Measurements from ENCODE around the gene SEMA3C.

SEMA3C gene

DNA sequence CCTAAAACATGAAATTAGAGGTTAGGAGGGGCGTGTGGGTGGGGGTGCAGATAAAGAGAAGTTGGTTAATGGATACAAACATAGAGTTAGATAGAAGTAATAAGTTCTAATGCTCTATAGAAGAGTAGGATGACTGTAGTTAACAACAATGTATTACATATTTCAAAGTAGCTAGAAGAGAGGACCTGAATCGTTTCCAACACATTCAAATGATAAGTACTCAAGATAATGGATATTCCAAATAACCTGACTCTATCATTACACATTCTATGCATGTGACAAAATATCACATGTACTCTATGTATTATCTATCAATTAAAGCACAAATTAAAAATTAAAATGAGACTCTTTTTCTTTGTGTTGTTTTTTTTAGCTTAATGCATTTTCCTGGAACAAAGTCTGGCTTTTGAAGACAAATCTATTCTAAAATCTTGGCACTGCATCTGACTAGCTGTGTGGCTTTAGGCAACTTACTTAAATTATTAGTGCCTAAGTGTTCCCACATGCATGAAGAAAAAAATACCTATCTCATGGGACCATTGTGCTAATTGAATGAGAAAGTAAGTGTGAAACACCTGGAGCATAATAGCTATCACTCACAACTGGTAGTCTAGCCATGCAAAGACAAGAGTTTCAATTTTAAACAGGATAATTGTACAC is 75.7 kb downstream of the SEMA3C start:
- TF ChIP-seq CTCF (conservative IDR thresholded peaks at IDR 0.05), result no peak
- H3K27ac ChIP-seq, result no peak overlapping the region

DNA sequence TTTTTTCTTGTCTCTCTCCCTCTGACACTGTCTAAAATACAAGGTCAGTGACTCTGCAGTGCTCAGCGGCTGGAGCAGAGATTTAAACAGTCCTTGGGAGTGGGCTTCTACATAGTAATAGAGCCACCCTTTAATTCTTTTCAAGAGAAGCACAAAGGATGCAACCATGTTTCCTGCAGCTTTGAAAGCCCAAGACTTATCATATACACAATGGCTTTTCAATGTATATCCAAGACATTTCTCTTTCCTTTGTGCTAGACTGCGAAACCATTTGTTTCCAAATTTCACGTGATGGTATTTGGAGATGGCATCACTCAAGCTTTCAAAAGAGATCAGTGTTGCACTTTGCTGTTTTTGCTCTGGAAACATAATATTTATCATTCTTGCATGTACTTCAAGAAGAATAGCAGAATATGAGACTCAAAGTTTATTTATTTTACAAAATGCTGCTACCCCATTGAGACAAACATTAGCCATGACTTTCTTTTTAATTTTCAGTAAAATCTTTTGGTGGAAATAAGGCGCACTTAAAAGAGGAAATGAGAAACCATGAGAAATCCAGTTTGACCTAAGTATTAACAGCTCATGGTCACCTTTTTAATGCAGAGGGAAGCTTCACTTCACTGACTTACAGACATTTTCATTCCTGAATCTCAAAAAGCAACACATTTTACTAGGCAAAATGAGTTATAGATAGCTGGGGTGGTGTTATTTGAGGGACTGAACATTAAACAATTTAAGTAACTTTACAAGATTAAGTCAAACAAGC is 76.6 kb downstream of the SEMA3C start:
- H3K27ac ChIP-seq, result no peak overlapping the region

DNA sequence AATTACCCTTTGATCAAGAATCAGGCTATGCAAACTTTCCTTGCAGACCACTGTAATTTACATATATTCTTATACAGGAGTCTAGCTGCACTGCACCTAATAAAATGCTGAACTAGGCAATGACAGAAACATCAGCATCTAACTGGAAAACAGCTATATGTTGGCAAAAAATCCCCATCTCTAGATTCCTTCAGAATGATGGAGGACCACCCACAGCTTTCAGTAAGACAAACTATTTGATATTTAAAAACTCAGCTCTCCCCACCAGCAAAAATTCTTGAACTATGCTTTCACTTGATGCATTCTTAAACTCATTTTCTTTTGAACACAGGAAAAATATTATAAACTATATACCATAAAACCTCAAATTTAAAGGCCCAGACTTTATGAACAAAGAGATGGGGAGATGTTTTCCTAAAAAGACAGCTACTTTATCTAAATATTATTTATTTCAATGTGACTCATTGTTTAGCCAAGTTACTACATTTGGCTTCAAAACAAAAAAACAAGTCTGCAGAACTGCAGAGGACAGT is 77.4 kb downstream of the SEMA3C start:
- TF ChIP-seq CTCF (conservative IDR thresholded peaks at IDR 0.05), result no peak
- H3K27ac ChIP-seq, result no peak overlapping the region

More for the DNA sequence above, 76.6 kb downstream of the SEMA3C start:
- no peak for TF ChIP-seq CTCF (conservative IDR thresholded peaks at IDR 0.05)

DNA sequence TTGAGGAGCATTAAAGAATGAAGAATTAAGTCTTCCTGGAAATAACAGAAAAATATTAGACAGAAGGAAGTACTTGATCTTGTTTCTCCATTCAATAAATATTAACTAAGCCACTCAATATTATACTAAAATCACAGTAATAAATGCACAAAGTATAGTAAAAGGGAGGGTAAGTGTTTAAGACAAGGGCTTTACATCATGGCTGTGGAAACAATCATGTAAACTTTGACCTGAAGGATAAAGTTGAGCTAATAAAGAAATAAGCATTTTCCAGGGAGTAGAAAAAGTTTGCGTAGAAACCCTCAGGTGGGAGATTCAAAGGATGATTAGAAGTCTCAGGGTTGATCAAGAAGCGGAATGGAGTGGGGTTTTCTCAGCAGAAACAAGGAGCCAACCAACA is 78.2 kb downstream of the SEMA3C start:
- no peak for TF ChIP-seq CTCF (conservative IDR thresholded peaks at IDR 0.05)
- H3K27ac ChIP-seq, result no peak overlapping the region

GRCh38 chr7:80839855-80840254 is 79.0 kb downstream of the SEMA3C start:
- no peak for TF ChIP-seq CTCF (conservative IDR thresholded peaks at IDR 0.05)
- H3K27ac ChIP-seq, result no peak overlapping the region

DNA sequence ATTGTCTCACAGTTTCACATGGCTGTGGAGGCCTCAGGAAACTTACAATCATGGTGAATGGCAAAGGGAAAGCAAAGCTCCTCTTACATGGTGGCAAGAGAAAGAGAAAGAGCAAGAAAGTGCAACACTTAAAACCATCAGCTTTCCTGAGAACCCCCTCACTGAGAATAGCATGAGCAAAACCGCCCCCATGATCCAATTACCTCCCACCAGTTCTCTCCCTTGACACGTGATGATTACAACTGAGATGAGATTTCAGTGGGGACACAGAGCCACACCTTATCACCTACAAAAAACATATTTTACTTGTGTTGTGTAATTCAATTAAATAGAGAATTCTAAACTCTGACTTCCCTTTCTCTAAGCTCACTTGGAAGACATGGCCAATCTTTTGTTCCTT is 80.2 kb downstream of the SEMA3C start:
- H3K27ac ChIP-seq, result no peak overlapping the region
- TF ChIP-seq CTCF (conservative IDR thresholded peaks at IDR 0.05), result no peak

DNA sequence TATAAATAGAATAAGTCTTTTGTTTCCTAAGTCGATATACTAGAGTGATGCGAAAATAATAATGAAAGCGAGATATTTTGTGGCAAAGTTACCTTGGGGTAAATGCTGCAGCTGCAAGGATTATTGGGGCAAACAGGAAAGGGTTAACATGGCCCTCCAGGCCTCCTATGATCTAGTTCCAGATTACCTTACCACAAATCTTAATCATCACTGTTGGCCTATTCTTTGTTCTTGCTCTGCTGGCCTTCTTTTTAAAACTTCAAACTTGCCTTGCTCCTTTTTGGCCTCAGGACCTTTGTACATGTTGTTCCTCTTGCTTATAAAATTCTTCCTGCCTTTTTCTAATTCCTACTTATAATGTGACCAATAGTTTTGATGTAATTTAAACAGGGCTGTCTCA is 81.5 kb downstream of the SEMA3C start:
- no peak for TF ChIP-seq CTCF (conservative IDR thresholded peaks at IDR 0.05)
- H3K27ac ChIP-seq, result no peak overlapping the region

Data from VCaP (cell line).